ENCODE data around the gene SBK1. TPM values are rescaled to one million over a fixed set of nuclear protein-coding genes. Genes with fewer than 3 reads are reported as not detected.

The SBK1 gene
- polyA plus RNA-seq, 1 donor = 3.2 TPM

DNA sequence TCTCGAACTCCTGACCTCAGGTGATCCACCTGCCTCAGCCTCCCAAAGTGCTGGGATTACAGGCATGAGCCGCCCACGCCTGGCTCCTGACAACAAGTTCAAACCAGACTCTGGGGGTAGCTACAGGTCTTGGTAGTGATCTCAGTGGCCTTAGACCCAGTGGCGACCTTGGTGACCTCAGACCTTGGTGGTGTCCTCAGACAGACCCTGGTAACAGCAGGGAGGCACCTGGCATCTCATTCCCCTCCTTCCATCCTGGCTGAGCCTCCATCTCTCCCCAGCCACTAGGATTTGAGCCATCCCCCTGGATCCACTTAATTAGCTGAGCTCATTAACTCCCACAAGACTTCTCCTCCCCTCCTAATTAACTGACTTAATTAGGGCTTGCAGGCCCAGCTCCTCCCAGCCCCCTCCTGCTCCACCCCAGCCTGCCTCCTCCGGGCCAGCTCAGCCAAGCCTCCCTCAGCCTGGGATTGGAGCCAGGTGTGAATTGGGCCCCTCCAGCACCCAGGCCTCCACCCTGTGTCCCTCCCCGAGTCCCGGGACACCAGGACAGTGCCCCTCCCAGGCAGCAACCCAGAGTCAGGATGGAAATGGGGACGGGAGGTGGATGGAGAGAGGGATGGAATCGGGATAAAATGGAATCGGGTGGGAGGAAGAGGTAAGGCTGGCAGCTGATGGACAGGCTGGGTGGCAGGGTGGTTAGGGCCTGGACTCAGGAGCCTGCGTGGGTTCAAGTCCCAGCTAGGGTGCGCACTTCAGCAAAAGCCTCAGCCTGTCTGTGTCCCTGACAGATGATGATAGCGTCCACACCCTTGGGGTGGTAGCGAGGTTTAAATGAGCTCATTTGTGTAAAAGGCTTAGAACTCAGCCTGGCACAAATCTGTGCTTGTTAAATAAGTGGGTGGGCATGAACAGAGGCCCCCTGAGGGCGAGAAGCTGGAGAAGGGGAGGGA lies 11.2 kb upstream of the SBK1 start:
- Histone ChIP-seq H3K9me3 (ENCODE audit: control insufficient read depth, low read depth, low read length) (no peaks in the 10 kb centered on the region), H3K4me3 (ENCODE audit: low read length) (no peak overlapping the region), H3K4me1 (ENCODE audit: control insufficient read depth, insufficient read depth, low read length) (no peaks in the 10 kb centered on the region), H3K27me3 (ENCODE audit: control insufficient read depth, insufficient read depth, low read length) (peaks cover 7% of the 10 kb centered on the region), H3K36me3 (ENCODE audit: control insufficient read depth, insufficient read depth, low read length) (no peaks in the 10 kb centered on the region), H3K27ac (ENCODE audit: low read length) (no peak overlapping the region)
- WGBS (ENCODE audit: insufficient coverage, low lambda C conversion rate) = no CpG with 5 or more reads among the region's 15 CpGs
- DNase-seq = no peak

GRCh38 chr16:28282045-28282444 lies 10.3 kb upstream of the SBK1 start:
- Histone ChIP-seq H3K4me1 (ENCODE audit: control insufficient read depth, insufficient read depth, low read length) (no peaks in the 10 kb centered on the region), H3K9me3 (ENCODE audit: control insufficient read depth, low read depth, low read length) (no peaks in the 10 kb centered on the region), H3K36me3 (ENCODE audit: control insufficient read depth, insufficient read depth, low read length) (no peaks in the 10 kb centered on the region), H3K27ac (ENCODE audit: low read length) (no peak overlapping the region), H3K4me3 (ENCODE audit: low read length) (no peak overlapping the region), H3K27me3 (ENCODE audit: control insufficient read depth, insufficient read depth, low read length) (peaks cover 5% of the 10 kb centered on the region)
- no peak for DNase-seq
- WGBS (ENCODE audit: insufficient coverage, low lambda C conversion rate) = 86% methylated on average over 1 of the region's 8 CpGs

- no peaks in the 10 kb centered on the region for H3K9me3 ChIP-seq (ENCODE audit: control insufficient read depth, low read depth, low read length)
These were observed 9.2 kb upstream of the SBK1 start for GRCh38 chr16:28283173-28283572.

GRCh38 chr16:28283798-28284577 lies 8.3 kb upstream of the SBK1 start:
- no CpG with 5 or more reads among the region's 15 CpGs for WGBS (ENCODE audit: insufficient coverage, low lambda C conversion rate)
- Histone ChIP-seq H3K27me3 (ENCODE audit: control insufficient read depth, insufficient read depth, low read length) (no peaks in the 10 kb centered on the region), H3K27ac (ENCODE audit: low read length) (no peak overlapping the region), H3K36me3 (ENCODE audit: control insufficient read depth, insufficient read depth, low read length) (no peaks in the 10 kb centered on the region), H3K4me1 (ENCODE audit: control insufficient read depth, insufficient read depth, low read length) (no peaks in the 10 kb centered on the region), H3K9me3 (ENCODE audit: control insufficient read depth, low read depth, low read length) (no peaks in the 10 kb centered on the region), H3K4me3 (ENCODE audit: low read length) (no peak overlapping the region)
- DNase-seq = no peak

More at GRCh38 chr16:28283173-28283572, 9.2 kb upstream of the SBK1 start:
- H3K27ac ChIP-seq (ENCODE audit: low read length) = no peak overlapping the region
- no peaks in the 10 kb centered on the region for H3K36me3 ChIP-seq (ENCODE audit: control insufficient read depth, insufficient read depth, low read length)
- WGBS (ENCODE audit: insufficient coverage, low lambda C conversion rate) = no CpG with 5 or more reads among the region's 9 CpGs
- no peak overlapping the region for H3K4me3 ChIP-seq (ENCODE audit: low read length)
- no peaks in the 10 kb centered on the region for H3K27me3 ChIP-seq (ENCODE audit: control insufficient read depth, insufficient read depth, low read length)
- H3K4me1 ChIP-seq (ENCODE audit: control insufficient read depth, insufficient read depth, low read length) = no peaks in the 10 kb centered on the region
- no peak for DNase-seq

GRCh38 chr16:28285649-28286048 lies 6.7 kb upstream of the SBK1 start:
- no CpG with 5 or more reads among the region's 9 CpGs for WGBS (ENCODE audit: insufficient coverage, low lambda C conversion rate)
- no peaks in the 10 kb centered on the region for H3K36me3 ChIP-seq (ENCODE audit: control insufficient read depth, insufficient read depth, low read length)
- DNase-seq = no peak
- H3K9me3 ChIP-seq (ENCODE audit: control insufficient read depth, low read depth, low read length) = no peaks in the 10 kb centered on the region
- no peaks in the 10 kb centered on the region for H3K27me3 ChIP-seq (ENCODE audit: control insufficient read depth, insufficient read depth, low read length)
- no peak overlapping the region for H3K27ac ChIP-seq (ENCODE audit: low read length)
- no peaks in the 10 kb centered on the region for H3K4me1 ChIP-seq (ENCODE audit: control insufficient read depth, insufficient read depth, low read length)
- H3K4me3 ChIP-seq (ENCODE audit: low read length) = no peak overlapping the region

DNA sequence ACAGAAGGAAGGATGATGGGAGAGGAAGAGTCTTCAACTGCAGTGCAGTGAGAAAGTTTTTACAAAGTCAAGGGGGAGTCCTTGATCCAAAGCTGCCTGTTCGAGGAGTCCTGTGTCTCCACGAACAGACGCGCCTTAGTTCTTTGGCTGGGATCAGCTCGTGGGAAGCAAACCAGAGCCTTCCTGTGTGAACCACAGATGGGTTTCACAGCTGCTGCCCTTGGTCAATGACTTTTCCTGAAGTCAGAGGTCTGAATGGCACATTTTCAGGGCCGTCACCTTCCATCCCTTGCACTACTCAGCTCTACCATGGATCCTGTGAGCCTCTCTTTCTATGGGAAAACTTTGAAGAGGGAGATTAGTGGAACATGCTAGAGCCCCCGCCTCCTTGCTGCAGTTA lies 4.2 kb upstream of the SBK1 start:
- no peaks in the 10 kb centered on the region for H3K9me3 ChIP-seq (ENCODE audit: control insufficient read depth, low read depth, low read length)
- peaks cover 5% of the 10 kb centered on the region for H3K27me3 ChIP-seq (ENCODE audit: control insufficient read depth, insufficient read depth, low read length)
- no peak overlapping the region for H3K4me3 ChIP-seq (ENCODE audit: low read length)
- no peak overlapping the region for H3K27ac ChIP-seq (ENCODE audit: low read length)
- no peaks in the 10 kb centered on the region for H3K36me3 ChIP-seq (ENCODE audit: control insufficient read depth, insufficient read depth, low read length)
- no CpG with 5 or more reads among the region's 7 CpGs for WGBS (ENCODE audit: insufficient coverage, low lambda C conversion rate)
- peaks cover 3% of the 10 kb centered on the region for H3K4me1 ChIP-seq (ENCODE audit: control insufficient read depth, insufficient read depth, low read length)
- no peak for DNase-seq

DNA sequence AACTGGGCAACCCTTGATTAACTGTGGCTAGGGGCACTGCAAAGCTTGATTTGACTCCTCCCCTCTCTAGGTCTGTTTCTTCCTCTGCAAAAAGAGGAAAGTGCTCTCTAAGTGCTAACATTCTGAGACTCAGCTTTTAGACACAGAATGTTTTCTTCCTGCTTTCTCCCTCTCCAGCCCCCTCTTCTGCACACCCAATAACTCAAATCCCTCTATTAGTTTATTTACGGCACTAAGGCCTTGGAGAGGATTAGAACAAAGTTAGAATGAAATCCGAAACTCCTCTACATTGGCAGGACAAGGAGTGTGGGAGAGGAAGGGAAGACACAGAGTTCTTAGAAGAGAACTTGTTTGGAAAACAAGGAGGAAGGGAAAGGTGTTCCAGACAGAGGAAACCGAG lies 3.3 kb upstream of the SBK1 start:
- WGBS (ENCODE audit: insufficient coverage, low lambda C conversion rate) = 55% methylated on average over 2 of the region's 3 CpGs
- DNase-seq = no peak

DNA sequence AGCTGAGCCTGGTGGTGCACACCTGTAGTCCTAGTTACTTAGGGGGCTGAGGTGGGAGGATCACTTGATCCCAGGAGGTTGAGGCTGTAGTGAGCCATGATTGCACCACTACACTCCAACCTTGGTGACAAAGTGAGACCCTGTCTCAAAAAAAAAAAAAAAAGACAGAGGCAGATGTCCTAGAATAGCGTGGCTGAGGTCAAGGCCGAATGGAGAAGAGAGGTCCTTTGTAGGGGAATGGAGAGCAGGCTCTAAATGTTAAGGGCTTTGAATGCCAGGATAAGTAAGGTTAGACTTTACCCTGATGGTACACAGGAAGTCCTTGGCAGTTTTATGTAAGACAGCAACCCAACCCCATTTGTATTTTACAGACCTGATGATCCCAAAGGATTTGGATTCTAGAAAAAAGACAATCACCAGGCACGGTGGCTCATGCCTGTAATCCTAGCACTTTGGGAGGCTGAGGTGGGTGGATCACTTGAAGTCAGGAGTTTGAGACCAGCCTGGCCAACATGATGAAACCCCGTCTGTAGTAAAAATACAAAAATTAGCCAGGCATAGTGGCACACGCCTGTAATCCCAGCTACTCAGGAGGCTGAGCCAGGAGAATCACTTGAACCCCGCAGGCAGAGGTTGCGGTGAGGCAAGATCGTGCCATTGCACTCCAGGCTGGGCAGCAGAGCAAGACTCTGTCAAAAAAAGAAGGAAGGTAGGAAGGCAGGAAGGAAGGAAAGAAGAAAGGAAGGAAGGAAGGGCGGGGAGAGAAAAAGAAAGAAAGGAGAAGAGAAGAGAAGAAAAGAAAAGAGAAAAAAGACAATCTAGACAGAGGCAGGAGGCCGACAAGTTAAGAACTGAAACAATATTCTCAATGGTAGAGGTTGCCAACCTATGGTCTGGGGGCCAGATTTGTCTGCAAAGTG lies 2.1 kb upstream of the SBK1 start:
- peaks cover 19% of the 10 kb centered on the region for H3K27me3 ChIP-seq (ENCODE audit: control insufficient read depth, insufficient read depth, low read length)
- no peak for DNase-seq
- no peak overlapping the region for H3K27ac ChIP-seq (ENCODE audit: low read length)
- H3K4me3 ChIP-seq (ENCODE audit: low read length) = no peak overlapping the region
- no peaks in the 10 kb centered on the region for H3K36me3 ChIP-seq (ENCODE audit: control insufficient read depth, insufficient read depth, low read length)
- 98% methylated on average over 4 of the region's 10 CpGs for WGBS (ENCODE audit: insufficient coverage, low lambda C conversion rate)
- H3K9me3 ChIP-seq (ENCODE audit: control insufficient read depth, low read depth, low read length) = no peaks in the 10 kb centered on the region
- peaks cover 3% of the 10 kb centered on the region for H3K4me1 ChIP-seq (ENCODE audit: control insufficient read depth, insufficient read depth, low read length)

More for the DNA sequence above, 3.3 kb upstream of the SBK1 start:
- H3K27ac ChIP-seq (ENCODE audit: low read length) = no peak overlapping the region
- no peaks in the 10 kb centered on the region for H3K36me3 ChIP-seq (ENCODE audit: control insufficient read depth, insufficient read depth, low read length)
- H3K4me1 ChIP-seq (ENCODE audit: control insufficient read depth, insufficient read depth, low read length) = peaks cover 3% of the 10 kb centered on the region
- H3K4me3 ChIP-seq (ENCODE audit: low read length) = no peak overlapping the region
- peaks cover 14% of the 10 kb centered on the region for H3K27me3 ChIP-seq (ENCODE audit: control insufficient read depth, insufficient read depth, low read length)
- no peaks in the 10 kb centered on the region for H3K9me3 ChIP-seq (ENCODE audit: control insufficient read depth, low read depth, low read length)

DNA sequence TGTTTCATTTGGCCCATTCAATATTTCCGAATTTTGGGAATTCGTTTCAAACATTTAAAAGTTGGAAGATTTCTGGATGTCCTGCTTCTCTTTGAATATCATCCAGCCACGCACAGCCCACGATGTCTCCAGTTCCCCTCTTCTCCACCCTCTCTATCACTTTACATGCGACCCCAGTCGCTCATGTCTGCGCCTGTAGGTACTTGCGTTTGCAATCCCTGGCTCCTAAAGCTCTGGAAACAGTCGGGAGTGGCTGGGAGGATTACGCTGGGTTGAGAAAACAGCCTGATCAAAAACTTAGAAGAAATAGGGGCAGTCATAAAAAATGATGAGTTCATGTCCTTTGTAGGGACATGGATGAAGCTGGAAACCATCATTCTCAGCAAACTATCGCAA lies 1.5 kb upstream of the SBK1 start:
- Histone ChIP-seq H3K4me1 (ENCODE audit: control insufficient read depth, insufficient read depth, low read length) (peaks cover 3% of the 10 kb centered on the region), H3K27me3 (ENCODE audit: control insufficient read depth, insufficient read depth, low read length) (peaks cover 19% of the 10 kb centered on the region), H3K9me3 (ENCODE audit: control insufficient read depth, low read depth, low read length) (no peaks in the 10 kb centered on the region), H3K36me3 (ENCODE audit: control insufficient read depth, insufficient read depth, low read length) (no peaks in the 10 kb centered on the region), H3K27ac (ENCODE audit: low read length) (no peak overlapping the region), H3K4me3 (ENCODE audit: low read length) (no peak overlapping the region)
- 58% methylated on average over 2 of the region's 11 CpGs for WGBS (ENCODE audit: insufficient coverage, low lambda C conversion rate)
- DNase-seq = no peak
